Erythroblast (primary cell): ENCODE data around the gene FEN1.

Experiments used
- GATA1 ChIP-seq: IDR thresholded peaks from 2 replicates; pipeline ENCODE4 v1.6.1; 2011; ENCODE audit warnings: low read depth, mild to moderate bottlenecking, control low read depth, low read length, moderate library complexity
- POLR2A ChIP-seq: IDR thresholded peaks from 2 replicates; pipeline ENCODE4 v1.6.1; 2011; ENCODE audit warnings: mild to moderate bottlenecking, low read length

- TF ChIP-seq POLR2A (peak; percentile 23), GATA1 (no peak)
Observed at GRCh38 chr11:61836193-61836592, 43.5 kb downstream of the FEN1 start.
